Loucy (cell line): ENCODE data around the gene LYVE1.

Experiments
- CTCF ChIP-seq: fragments of 200-600 bp; sonication (generic); conservative IDR thresholded peaks from 2 replicates; pipeline ENCODE4 v1.5.1; 2014; ENCODE audit warnings: mild to moderate bottlenecking, antibody characterized with exemption, low read length
- EZH2phosphoT487 ChIP-seq: fragments of 200-600 bp; IDR thresholded peaks from 2 replicates; pipeline ENCODE4 v1.6.1; 2018; ENCODE audit warnings: antibody characterized with exemption, mild to moderate bottlenecking, moderate library complexity, borderline replicate concordance

- TF ChIP-seq CTCF = no peak
- TF ChIP-seq EZH2phosphoT487 = no peak
Observed at GRCh38 chr11:10568486-10568941, at the start of gene LYVE1.
